GM18511 (cell line): Measurements from ENCODE around the gene DLX4.

ENCODE experiments used
- ATAC-seq: cut with Tn5 transposase; IDR thresholded peaks from one replicate; pipeline ENCODE4 v1.9.1; 2021; ENCODE audit warnings: mild to moderate bottlenecking, moderate library complexity; ENCODE audit not compliant: unreplicated experiment

The DLX4 gene

GRCh38 chr17:49998836-49999511 lies 30.0 kb downstream of the DLX4 start:
- no peak for ATAC-seq

- no peak for ATAC-seq
These were observed 34.9 kb downstream of the DLX4 start for GRCh38 chr17:50003911-50004310.

GRCh38 chr17:50009282-50009681 lies 40.3 kb downstream of the DLX4 start:
- ATAC-seq = no peak

GRCh38 chr17:50013079-50013478 lies 44.1 kb downstream of the DLX4 start:
- ATAC-seq = no peak

- ATAC-seq = no peak
These were observed 45.6 kb downstream of the DLX4 start for GRCh38 chr17:50014471-50015088.

GRCh38 chr17:50015146-50015545 lies 46.2 kb downstream of the DLX4 start:
- no peak for ATAC-seq

GRCh38 chr17:50018909-50019308 lies 49.9 kb downstream of the DLX4 start:
- no peak for ATAC-seq

GRCh38 chr17:50020841-50021599 lies 52.0 kb downstream of the DLX4 start:
- no peak for ATAC-seq

GRCh38 chr17:50021681-50022370 lies 52.8 kb downstream of the DLX4 start:
- no peak for ATAC-seq

- no peak for ATAC-seq
These were observed 53.6 kb downstream of the DLX4 start for GRCh38 chr17:50022463-50023130.

GRCh38 chr17:50023520-50023919 lies 54.5 kb downstream of the DLX4 start:
- ATAC-seq = no peak
